D341Med (cell line): ENCODE data around the gene FMN1.
"Not testable (repeated sequence)": the region's sequence is repeated elsewhere in the genome, so short reads cannot be mapped to it uniquely, and the experiment has no call there.

Experiments used
- DNase-seq: peaks from one replicate; pipeline ENCODE4 v3.0.0; 2012; ENCODE audit warnings: low spot score

The FMN1 gene

GRCh38 chr15:32856753-32857152, 337.8 kb downstream of the FMN1 start:
- DNase-seq, result no peak

GRCh38 chr15:32855942-32856341, 338.6 kb downstream of the FMN1 start:
- DNase-seq, result no peak

- no peak for DNase-seq
Observed at GRCh38 chr15:32853592-32853991, 340.9 kb downstream of the FMN1 start.

- DNase-seq, result no peak
Observed at GRCh38 chr15:32852771-32853170, 341.7 kb downstream of the FMN1 start.

- DNase-seq, result no peak
Observed at GRCh38 chr15:32852017-32852416, 342.5 kb downstream of the FMN1 start.

- DNase-seq, result no peak
Observed at GRCh38 chr15:32851572-32851971, 342.9 kb downstream of the FMN1 start.

GRCh38 chr15:32849769-32850668, 344.5 kb downstream of the FMN1 start:
- DNase-seq, result no peak

- DNase-seq, result not testable (repeated sequence)
Observed at GRCh38 chr15:32846671-32847070, 347.8 kb downstream of the FMN1 start.

- peak; percentile 47 for DNase-seq
Observed at GRCh38 chr15:32844118-32844711, 350.3 kb downstream of the FMN1 start.

GRCh38 chr15:32843219-32843815, 351.2 kb downstream of the FMN1 start:
- no peak for DNase-seq

GRCh38 chr15:32842081-32842480, 352.4 kb downstream of the FMN1 start:
- DNase-seq, result no peak

GRCh38 chr15:32840507-32841245, 353.8 kb downstream of the FMN1 start:
- no peak for DNase-seq

GRCh38 chr15:32838820-32839219, 355.7 kb downstream of the FMN1 start:
- no peak for DNase-seq

GRCh38 chr15:32838338-32838737, 356.2 kb downstream of the FMN1 start:
- DNase-seq, result no peak

GRCh38 chr15:32837935-32838334, 356.6 kb downstream of the FMN1 start:
- DNase-seq, result no peak

- DNase-seq, result no peak
Observed at GRCh38 chr15:32834156-32834555, 360.4 kb downstream of the FMN1 start.

- no peak for DNase-seq
Observed at GRCh38 chr15:32833379-32833821, 361.1 kb downstream of the FMN1 start.

GRCh38 chr15:32831485-32831884, 363.0 kb downstream of the FMN1 start:
- no peak for DNase-seq

GRCh38 chr15:32830241-32830640, 364.3 kb downstream of the FMN1 start:
- no peak for DNase-seq

GRCh38 chr15:32829436-32829835, 365.1 kb downstream of the FMN1 start:
- DNase-seq, result no peak

GRCh38 chr15:32828507-32829186, 365.9 kb downstream of the FMN1 start:
- no peak for DNase-seq

- no peak for DNase-seq
Observed at GRCh38 chr15:32826685-32827084, 367.8 kb downstream of the FMN1 start.
